ENCODE data around the gene FHIT. TPM values are rescaled to one million over a fixed set of nuclear protein-coding genes. Genes with fewer than 3 reads are reported as not detected.

The FHIT gene
- total RNA-seq, 4 donors from 2014 or later: 3.2 to 10.9 (median 6.4) TPM

DNA sequence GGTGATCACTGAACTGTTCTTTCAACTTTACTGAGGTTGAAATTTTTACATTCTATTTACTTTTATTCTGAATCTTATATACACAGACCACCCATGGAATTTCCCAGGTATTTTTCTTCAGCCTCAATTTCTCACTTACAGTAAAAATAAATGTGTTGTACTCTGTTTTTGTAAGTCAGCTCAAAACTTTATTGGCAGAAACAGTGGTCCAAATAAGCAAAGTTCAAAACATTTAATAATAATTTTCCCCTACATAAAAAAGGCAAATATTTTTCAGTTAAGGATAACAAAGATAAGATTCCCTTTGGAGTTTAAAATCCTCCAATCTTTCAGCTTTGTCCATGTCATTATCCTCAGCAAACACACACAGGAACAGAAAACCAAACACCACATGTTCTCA, 738.0 kb downstream of the FHIT start:
- no peak for DNase-seq (ENCODE audit: low spot score)
- no peak for ATAC-seq (ENCODE audit: low FRiP score)
- TF ChIP-seq, protein P1, sequence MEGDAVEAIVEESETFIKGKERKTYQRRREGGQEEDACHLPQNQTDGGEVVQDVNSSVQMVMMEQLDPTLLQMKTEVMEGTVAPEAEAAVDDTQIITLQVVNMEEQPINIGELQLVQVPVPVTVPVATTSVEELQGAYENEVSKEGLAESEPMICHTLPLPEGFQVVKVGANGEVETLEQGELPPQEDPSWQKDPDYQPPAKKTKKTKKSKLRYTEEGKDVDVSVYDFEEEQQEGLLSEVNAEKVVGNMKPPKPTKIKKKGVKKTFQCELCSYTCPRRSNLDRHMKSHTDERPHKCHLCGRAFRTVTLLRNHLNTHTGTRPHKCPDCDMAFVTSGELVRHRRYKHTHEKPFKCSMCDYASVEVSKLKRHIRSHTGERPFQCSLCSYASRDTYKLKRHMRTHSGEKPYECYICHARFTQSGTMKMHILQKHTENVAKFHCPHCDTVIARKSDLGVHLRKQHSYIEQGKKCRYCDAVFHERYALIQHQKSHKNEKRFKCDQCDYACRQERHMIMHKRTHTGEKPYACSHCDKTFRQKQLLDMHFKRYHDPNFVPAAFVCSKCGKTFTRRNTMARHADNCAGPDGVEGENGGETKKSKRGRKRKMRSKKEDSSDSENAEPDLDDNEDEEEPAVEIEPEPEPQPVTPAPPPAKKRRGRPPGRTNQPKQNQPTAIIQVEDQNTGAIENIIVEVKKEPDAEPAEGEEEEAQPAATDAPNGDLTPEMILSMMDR (IDR thresholded peaks at IDR 0.05): no peak

DNA sequence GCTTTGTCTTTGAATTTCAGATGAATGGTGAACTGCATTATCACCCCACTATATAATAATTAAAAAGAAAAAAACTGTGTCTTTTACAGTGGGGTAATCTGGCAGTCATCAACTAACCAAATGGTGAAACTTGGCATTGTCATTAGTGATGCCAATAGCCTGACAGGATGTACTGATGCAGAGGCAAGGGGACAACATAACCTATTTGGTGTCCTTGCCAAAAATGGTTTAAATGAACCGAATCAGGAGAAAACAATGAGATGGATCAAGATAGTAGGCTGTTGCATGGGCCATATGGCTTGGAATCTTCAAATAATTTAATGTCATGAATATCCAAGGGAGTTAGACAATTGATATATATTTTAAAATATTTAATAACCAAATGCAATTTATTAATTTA, 738.7 kb downstream of the FHIT start:
- no peak for ATAC-seq (ENCODE audit: low FRiP score)
- TF ChIP-seq, protein P1 (IDR thresholded peaks at IDR 0.05): no peak
- no peak for DNase-seq (ENCODE audit: low spot score)

DNA sequence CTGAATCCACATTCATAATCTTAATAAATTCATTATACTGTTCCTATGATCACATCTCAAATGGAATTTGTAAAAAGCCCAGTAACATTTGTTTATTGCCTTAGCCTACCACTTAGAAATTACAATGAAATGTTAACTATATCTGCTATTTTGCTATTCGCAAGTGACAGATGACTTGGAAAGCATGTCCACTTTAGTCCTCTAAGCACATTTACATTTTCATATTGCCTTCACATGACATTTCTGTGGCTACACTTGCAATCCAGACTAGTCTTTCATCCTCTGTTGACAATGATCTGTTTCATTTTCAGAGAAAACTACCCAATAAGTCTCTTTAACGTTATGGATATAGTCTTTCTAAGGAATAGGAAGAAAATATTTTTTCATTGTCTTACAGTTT, 741.8 kb downstream of the FHIT start:
- no peak for ATAC-seq (ENCODE audit: low FRiP score)
- no peak for DNase-seq (ENCODE audit: low spot score)
- TF ChIP-seq, protein P1 (IDR thresholded peaks at IDR 0.05): no peak

DNA sequence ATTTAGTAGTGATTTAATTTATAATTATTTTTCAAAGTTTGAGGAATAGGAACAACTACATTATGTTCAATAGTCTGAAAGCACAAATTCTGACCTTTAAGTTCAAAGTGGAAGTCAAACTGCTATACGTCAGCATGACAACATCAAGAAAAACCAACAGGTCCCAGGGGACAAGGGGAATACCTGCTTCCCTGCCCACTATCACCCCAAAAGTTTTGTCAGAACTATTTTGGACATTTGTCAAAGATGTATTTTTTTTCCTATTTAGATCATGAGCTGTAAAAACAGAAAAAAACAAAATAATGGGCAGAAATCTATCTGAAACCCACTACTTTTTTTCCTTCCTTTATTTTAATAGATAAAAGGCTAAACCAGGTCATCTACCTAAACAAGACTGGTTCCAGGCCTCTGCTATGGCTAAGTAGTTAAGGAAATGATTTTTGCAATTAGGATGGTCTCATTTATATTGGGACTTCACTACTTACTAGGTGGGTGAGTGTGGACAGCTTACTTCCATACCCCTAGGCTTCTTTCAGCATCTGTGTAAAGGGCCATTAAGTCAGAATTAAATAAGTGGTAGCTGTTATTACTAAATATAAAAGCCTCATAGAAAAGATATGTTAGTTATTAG, 746.3 kb downstream of the FHIT start:
- no peak for ATAC-seq (ENCODE audit: low FRiP score)
- TF ChIP-seq, protein P1 (IDR thresholded peaks at IDR 0.05): no peak
- no peak for DNase-seq (ENCODE audit: low spot score)

DNA sequence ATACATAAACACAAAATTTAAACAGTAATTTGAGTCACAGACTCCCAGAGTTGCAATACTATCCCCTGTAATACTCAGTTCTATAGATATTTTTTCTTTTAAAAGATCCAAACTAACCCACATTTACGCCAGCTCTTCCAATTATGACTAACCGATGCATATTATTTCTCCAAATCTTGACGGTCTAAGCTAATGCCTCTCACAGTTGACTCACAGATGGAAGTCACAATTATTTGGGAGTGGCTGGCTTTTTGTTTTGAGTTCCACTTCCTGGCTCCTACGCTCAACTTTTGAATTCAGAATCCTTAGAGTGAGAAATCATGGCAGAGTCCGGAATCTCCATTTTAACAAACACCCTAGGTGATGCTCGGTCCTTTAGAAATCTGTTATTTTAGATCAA, 749.9 kb downstream of the FHIT start:
- TF ChIP-seq, protein P1 (IDR thresholded peaks at IDR 0.05): no peak
- ATAC-seq (ENCODE audit: low FRiP score): no peak
- DNase-seq (ENCODE audit: low spot score): no peak

DNA sequence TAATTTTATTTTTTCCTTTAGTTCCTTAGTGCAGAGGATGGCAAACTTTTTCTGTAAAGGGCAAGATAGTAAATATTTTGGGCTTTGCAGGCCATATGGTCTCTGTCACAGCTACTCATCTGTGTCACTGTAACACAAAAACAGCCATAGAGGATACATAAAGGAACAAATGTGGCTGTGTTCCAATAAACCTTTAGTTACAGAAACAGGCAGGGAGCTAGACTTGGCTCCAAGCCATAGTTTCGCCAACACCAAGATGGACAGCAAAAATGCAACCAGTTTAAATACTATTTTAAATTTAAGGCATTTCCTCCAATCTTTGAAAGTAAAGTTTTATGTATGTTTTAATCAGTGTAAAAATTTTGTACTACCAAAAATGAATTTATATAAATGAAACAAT, 753.4 kb downstream of the FHIT start:
- DNase-seq (ENCODE audit: low spot score): no peak
- ATAC-seq (ENCODE audit: low FRiP score): no peak
- TF ChIP-seq, protein P1 (IDR thresholded peaks at IDR 0.05): no peak

DNA sequence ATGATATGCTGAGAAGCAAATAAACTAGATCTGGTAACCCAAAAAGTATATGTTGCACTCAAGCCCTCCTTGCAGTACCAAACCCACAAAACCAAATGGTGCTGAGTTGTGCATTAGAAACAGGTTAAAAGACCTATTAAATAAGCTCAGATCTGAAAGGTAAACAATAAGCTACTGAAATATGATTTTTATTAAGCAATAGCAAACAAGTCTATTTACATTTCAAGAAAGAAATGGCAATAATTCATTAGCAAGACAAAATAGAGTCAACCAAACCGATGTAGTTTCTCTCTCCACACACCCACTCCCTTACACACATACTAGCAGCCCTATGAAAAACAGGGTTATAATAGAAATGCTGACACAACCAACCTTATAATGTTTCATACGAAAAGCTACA, 760.3 kb downstream of the FHIT start:
- DNase-seq (ENCODE audit: low spot score): no peak
- no peak for ATAC-seq (ENCODE audit: low FRiP score)

More for the DNA sequence above, 760.3 kb downstream of the FHIT start:
- TF ChIP-seq, protein P1 (IDR thresholded peaks at IDR 0.05): no peak

All from omental fat pad (tissue), 4 donors.